Chondrocyte (in vitro differentiated cells): ENCODE measurements around the gene ABCC3. TPM values are rescaled to one million over a fixed set of nuclear protein-coding genes. Genes with fewer than 3 reads are reported as not detected.

Experiments used
- DNase-seq: peaks from one replicate; pipeline ENCODE4 v3.0.0; 2021; ENCODE audit warnings: mixed read lengths, low spot score
- H3K27ac Mint-ChIP-seq: one replicate; pipeline ENCODE4 v1.8.0; 2021; ENCODE audit warnings: mild to moderate bottlenecking, moderate library complexity, mixed read lengths; ENCODE audit not compliant: unreplicated experiment
- H3K27me3 Mint-ChIP-seq: 2 replicates; pipeline ENCODE4 v1.8.0; 2021; ENCODE audit warnings: low read depth, mixed read lengths
- H3K36me3 Mint-ChIP-seq: 2 replicates; pipeline ENCODE4 v1.8.0; 2021; ENCODE audit warnings: low read depth, mixed read lengths
- H3K4me1 Mint-ChIP-seq: 2 replicates; pipeline ENCODE4 v1.8.0; 2021; ENCODE audit warnings: low read depth, mild to moderate bottlenecking, mixed read lengths
- H3K4me3 Mint-ChIP-seq: one replicate; pipeline ENCODE4 v1.8.0; 2021; ENCODE audit warnings: mild to moderate bottlenecking, moderate library complexity, mixed read lengths; ENCODE audit not compliant: unreplicated experiment
- H3K9me3 Mint-ChIP-seq: 2 replicates; pipeline ENCODE4 v1.8.0; 2021; ENCODE audit warnings: low read depth, mixed read lengths
- CTCF ChIP-seq: fragments of 200-600 bp; sonication (generic); IDR thresholded peaks from 2 replicates; pipeline ENCODE4 v1.5.0; 2021; ENCODE audit warnings: antibody characterized with exemption, mild to moderate bottlenecking, moderate library complexity
- total RNA-seq: library from RNA; stranded (reverse); gene quantifications from 3 replicates; pipeline ENCODE4 v1.2.1, GENCODE V29; 2021

Gene ABCC3
- total RNA-seq, 1 donor from 2014 or later = 2.8 TPM

GRCh38 chr17:50631195-50631907 is 3.3 kb upstream of the ABCC3 start:
- TF ChIP-seq CTCF = no peak
- Mint-ChIP-seq H3K27ac (no peak overlapping the region), H3K9me3 (no peaks in the 10 kb centered on the region), H3K4me3 (no peak overlapping the region), H3K4me1 (peaks cover 15% of the 10 kb centered on the region), H3K27me3 (peaks cover 9% of the 10 kb centered on the region), H3K36me3 (no peaks in the 10 kb centered on the region)
- DNase-seq = no peak

GRCh38 chr17:50631908-50632571 is 2.6 kb upstream of the ABCC3 start:
- Mint-ChIP-seq H3K4me1 (peaks cover 17% of the 10 kb centered on the region), H3K9me3 (no peaks in the 10 kb centered on the region), H3K4me3 (no peak overlapping the region), H3K27me3 (peaks cover 9% of the 10 kb centered on the region), H3K36me3 (no peaks in the 10 kb centered on the region), H3K27ac (no peak overlapping the region)
- no peak for TF ChIP-seq CTCF
- DNase-seq = no peak

GRCh38 chr17:50632637-50633036 is 2.0 kb upstream of the ABCC3 start:
- Mint-ChIP-seq H3K27ac (no peak overlapping the region), H3K9me3 (no peaks in the 10 kb centered on the region)
- no peak for TF ChIP-seq CTCF

GRCh38 chr17:50633683-50634082 is 998 bp upstream of the ABCC3 start:
- Mint-ChIP-seq H3K36me3 (no peaks in the 10 kb centered on the region), H3K9me3 (no peaks in the 10 kb centered on the region), H3K27ac (no peak overlapping the region), H3K4me3 (peak overlapping the region; percentile 16), H3K4me1 (peaks cover 30% of the 10 kb centered on the region), H3K27me3 (peaks cover 9% of the 10 kb centered on the region)
- no peak for TF ChIP-seq CTCF
- no peak for DNase-seq

More at GRCh38 chr17:50632637-50633036, 2.0 kb upstream of the ABCC3 start:
- no peak for DNase-seq
- Mint-ChIP-seq H3K36me3 (no peaks in the 10 kb centered on the region), H3K27me3 (peaks cover 9% of the 10 kb centered on the region), H3K4me1 (peaks cover 23% of the 10 kb centered on the region), H3K4me3 (no peak overlapping the region)

GRCh38 chr17:50634915-50635731 is 442 bp downstream of the ABCC3 start:
- Mint-ChIP-seq H3K9me3 (no peaks in the 10 kb centered on the region), H3K4me3 (peak overlapping the region; percentile 9), H3K36me3 (no peaks in the 10 kb centered on the region), H3K4me1 (peaks cover 45% of the 10 kb centered on the region), H3K27ac (no peak overlapping the region), H3K27me3 (peaks cover 6% of the 10 kb centered on the region)
- DNase-seq = no peak
- peak; percentile 34 for TF ChIP-seq CTCF
